Measurements from ENCODE around the gene GPX4. TPM values are rescaled to one million over a fixed set of nuclear protein-coding genes. Genes with fewer than 3 reads are reported as not detected.

Gene GPX4
- total and polyA plus RNA-seq, 2 of the 13 experiments (the other 11 are each of a cell fraction or from before 2014, with no cell fraction given) = 535 to 613 TPM

GRCh38 chr19:1102407-1103131 lies 1.2 kb upstream of the GPX4 start (continued):
- no peak for TF ChIP-seq IRF9 (CRISPR knock-in tag; IDR thresholded peaks at IDR 0.05; ENCODE audit: borderline replicate concordance)
- no peak for TF ChIP-seq ZBTB34 (CRISPR knock-in tag; IDR thresholded peaks at IDR 0.05)
- TF ChIP-seq ZNF142 (CRISPR knock-in tag; IDR thresholded peaks at IDR 0.05) = no peak
- TF ChIP-seq ZNF563 (CRISPR knock-in tag; IDR thresholded peaks at IDR 0.05) = no peak
- TF ChIP-seq HNF4G (IDR thresholded peaks at IDR 0.05; ENCODE audit: borderline replicate concordance, low read depth, low read length) = peak; percentile 78; the same call in 1 of the 2 replicates
- TF ChIP-seq HNF4G (CRISPR knock-in tag; IDR thresholded peaks at IDR 0.05; ENCODE audit: borderline replicate concordance, low read depth) = no peak; the same call in 1 of the 2 replicates
- no peak for TF ChIP-seq PHB2 (IDR thresholded peaks at IDR 0.05; ENCODE audit: partially characterized antibody)
- no peak for TF ChIP-seq NFKB2 (CRISPR knock-in tag; IDR thresholded peaks at IDR 0.05; ENCODE audit: borderline replicate concordance)
- no peak for TF ChIP-seq NFYC (CRISPR knock-in tag; IDR thresholded peaks at IDR 0.05)
- TF ChIP-seq GFI1 (CRISPR knock-in tag; IDR thresholded peaks at IDR 0.05; ENCODE audit: borderline replicate concordance) = peak; percentile 16; the same call in 1 of the 2 replicates
- peak; percentile 53 for TF ChIP-seq MNT (IDR thresholded peaks at IDR 0.05)
- no peak for TF ChIP-seq SATB2 (CRISPR knock-in tag; IDR thresholded peaks at IDR 0.05)
- no peak for TF ChIP-seq ZNF468 (CRISPR knock-in tag; IDR thresholded peaks at IDR 0.05)
- no peak for TF ChIP-seq ZNF432 (CRISPR knock-in tag; IDR thresholded peaks at IDR 0.05; ENCODE audit: borderline replicate concordance)
- no peak for TF ChIP-seq HNRNPUL1 (IDR thresholded peaks at IDR 0.05; ENCODE audit: low read depth, low read length)
- TF ChIP-seq ZNF232 (CRISPR knock-in tag; IDR thresholded peaks at IDR 0.05; ENCODE audit: borderline replicate concordance) = no peak
- TF ChIP-seq ZNF205 (CRISPR knock-in tag; IDR thresholded peaks at IDR 0.05) = 0 out of 2 replicates have a peak, but pooled peaks have one; percentile 63
- TF ChIP-seq ZFP36L1 (CRISPR knock-in tag; IDR thresholded peaks at IDR 0.05) = no peak
- no peak for TF ChIP-seq DBP (CRISPR knock-in tag; IDR thresholded peaks at IDR 0.05; ENCODE audit: not compliant biosample characterization)
